Suprapubic skin (tissue), 4 donors: Measurements from ENCODE around the gene STX12. TPM values are rescaled to one million over a fixed set of nuclear protein-coding genes. Genes with fewer than 3 reads are reported as not detected.
A peak's percentile ranks its signal among the peaks of the same experiment; 100 is the strongest.

Experiments used
- DNase-seq, 2 donors: peaks; one replicate each; pipeline ENCODE4 v3.0.0-alpha.2; 2019; ENCODE audit warnings: low spot score in 2 of 2
- H3K27ac ChIP-seq: fragments of 200-600 bp; sonication (generic); one replicate; pipeline ENCODE4 v1.5.1; 2019
- H3K27me3 ChIP-seq: fragments of 200-600 bp; sonication (generic); one replicate; pipeline ENCODE4 v1.5.1; 2019
- H3K36me3 ChIP-seq: fragments of 200-600 bp; sonication (generic); one replicate; pipeline ENCODE4 v1.5.1; 2019
- H3K4me1 ChIP-seq: fragments of 200-600 bp; sonication (generic); one replicate; pipeline ENCODE4 v1.5.1; 2019
- H3K4me3 ChIP-seq: fragments of 200-600 bp; sonication (generic); one replicate; pipeline ENCODE4 v1.5.1; 2019; ENCODE audit warnings: mild to moderate bottlenecking
- H3K9me3 ChIP-seq: fragments of 200-600 bp; sonication (generic); one replicate; pipeline ENCODE4 v1.5.1; 2019
- EP300 ChIP-seq: sonication (generic); formaldehyde crosslinking; IDR thresholded peaks from one replicate; pipeline ENCODE4 v1.6.1; 2017; ENCODE audit warnings: antibody characterized with exemption
- POLR2A ChIP-seq, 2 donors: fragments of 450-650 bp; IDR thresholded peaks; one replicate each; pipeline ENCODE4 v1.6.1; 2017; ENCODE audit warnings: antibody characterized with exemption in 2 of 2, mild to moderate bottlenecking in 2 of 2, moderate library complexity in 2 of 2
- POLR2AphosphoS5 ChIP-seq, 3 donors: sonication (generic); formaldehyde crosslinking; IDR thresholded peaks; one replicate each; pipeline ENCODE4 v1.6.1; 2017; ENCODE audit warnings: antibody characterized with exemption in 3 of 3
- WGBS: methylation state at CpG from one replicate; pipeline ENCODE4 v1.1.5; 2018; 5-methylcytosine and 5-hydroxymethylcytosine counted together
- total RNA-seq, 4 donors: library from RNA; depleted of rRNA; stranded (reverse); fragments of >200 nt; gene quantifications; one replicate each; pipeline ENCODE4 v1.1.0, GENCODE V29; 2016
- TF ChIP-seq, protein P1 (sequence below), 2 donors: fragments of 200-600 bp in 1 of 2; fragments of 450-650 bp in 1 of 2; sonication (generic) in 1 of 2; IDR thresholded peaks; one replicate each; pipeline ENCODE4 v1.5.1; 2016 to 2019; ENCODE audit warnings: antibody characterized with exemption in 2 of 2, mild to moderate bottlenecking in 1 of 2, moderate library complexity in 1 of 2

The STX12 gene
- total RNA-seq, 4 donors from 2014 or later, result 54.8 to 81.5 (median 72.4) TPM

DNA sequence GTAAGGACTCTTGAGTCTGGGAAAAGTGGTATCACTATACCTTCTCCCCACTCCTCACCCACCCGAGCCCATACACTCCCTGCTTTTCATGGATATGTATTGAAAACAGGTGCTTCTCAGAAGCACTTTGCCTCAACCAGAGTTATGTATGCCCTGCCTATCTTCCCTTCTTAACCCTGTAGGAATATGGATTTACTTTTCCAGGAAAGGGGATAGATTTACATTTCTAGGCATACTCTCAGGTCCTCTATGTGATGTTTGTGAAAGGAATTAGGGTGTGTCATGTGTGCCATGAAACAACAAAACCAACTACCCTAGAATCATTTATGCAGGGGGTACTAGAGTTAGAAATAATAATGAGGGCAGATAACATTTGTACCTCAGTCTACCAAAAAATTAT lies 11.0 kb upstream of the STX12 start:
- WGBS, result 89% methylated on average over 1 of the region's 1 CpG
- TF ChIP-seq, protein P1, sequence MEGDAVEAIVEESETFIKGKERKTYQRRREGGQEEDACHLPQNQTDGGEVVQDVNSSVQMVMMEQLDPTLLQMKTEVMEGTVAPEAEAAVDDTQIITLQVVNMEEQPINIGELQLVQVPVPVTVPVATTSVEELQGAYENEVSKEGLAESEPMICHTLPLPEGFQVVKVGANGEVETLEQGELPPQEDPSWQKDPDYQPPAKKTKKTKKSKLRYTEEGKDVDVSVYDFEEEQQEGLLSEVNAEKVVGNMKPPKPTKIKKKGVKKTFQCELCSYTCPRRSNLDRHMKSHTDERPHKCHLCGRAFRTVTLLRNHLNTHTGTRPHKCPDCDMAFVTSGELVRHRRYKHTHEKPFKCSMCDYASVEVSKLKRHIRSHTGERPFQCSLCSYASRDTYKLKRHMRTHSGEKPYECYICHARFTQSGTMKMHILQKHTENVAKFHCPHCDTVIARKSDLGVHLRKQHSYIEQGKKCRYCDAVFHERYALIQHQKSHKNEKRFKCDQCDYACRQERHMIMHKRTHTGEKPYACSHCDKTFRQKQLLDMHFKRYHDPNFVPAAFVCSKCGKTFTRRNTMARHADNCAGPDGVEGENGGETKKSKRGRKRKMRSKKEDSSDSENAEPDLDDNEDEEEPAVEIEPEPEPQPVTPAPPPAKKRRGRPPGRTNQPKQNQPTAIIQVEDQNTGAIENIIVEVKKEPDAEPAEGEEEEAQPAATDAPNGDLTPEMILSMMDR (IDR thresholded peaks at IDR 0.05), result no peak
- TF ChIP-seq POLR2AphosphoS5 (IDR thresholded peaks at IDR 0.05) (no peak), POLR2A (IDR thresholded peaks at IDR 0.05) (no peak), EP300 (no peak)

DNA sequence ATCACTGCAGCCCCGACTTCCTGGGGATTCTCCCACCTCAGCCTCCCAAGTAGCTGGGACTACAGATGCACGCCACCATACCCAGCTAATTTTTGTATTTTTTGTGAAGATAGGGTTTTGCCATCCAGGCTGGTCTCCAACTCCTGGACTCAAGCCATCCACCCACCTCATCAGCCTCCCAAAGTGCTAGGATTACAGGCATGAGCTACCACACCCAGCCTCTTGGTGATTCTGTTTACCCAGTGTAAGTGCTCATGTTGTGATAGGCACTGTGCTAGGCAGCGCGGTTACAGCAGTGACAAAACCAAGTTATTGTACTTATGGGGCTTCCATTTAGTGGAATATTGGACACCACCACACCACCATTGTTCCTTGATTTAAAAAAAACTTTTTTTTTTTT lies 9.7 kb upstream of the STX12 start:
- no peaks in the 10 kb centered on the region for H3K4me1 ChIP-seq
- WGBS, result 92% methylated on average over 4 of the region's 4 CpGs
- no peak for DNase-seq
- no peaks in the 10 kb centered on the region for H3K9me3 ChIP-seq
- H3K4me3 ChIP-seq, result no peak overlapping the region
- no peaks in the 10 kb centered on the region for H3K27me3 ChIP-seq
- peaks cover 42% of the 10 kb centered on the region for H3K36me3 ChIP-seq
- H3K27ac ChIP-seq, result no peak overlapping the region
- TF ChIP-seq POLR2AphosphoS5 (IDR thresholded peaks at IDR 0.05), result no peak
- TF ChIP-seq EP300, result no peak
- no peak for TF ChIP-seq POLR2A (IDR thresholded peaks at IDR 0.05)
- TF ChIP-seq, protein P1 (IDR thresholded peaks at IDR 0.05), result no peak

More for the DNA sequence above, 11.0 kb upstream of the STX12 start:
- Histone ChIP-seq H3K9me3 (no peaks in the 10 kb centered on the region), H3K4me3 (no peak overlapping the region), H3K36me3 (peaks cover 55% of the 10 kb centered on the region), H3K27ac (no peak overlapping the region), H3K4me1 (no peaks in the 10 kb centered on the region), H3K27me3 (no peaks in the 10 kb centered on the region)
- no peak for DNase-seq

DNA sequence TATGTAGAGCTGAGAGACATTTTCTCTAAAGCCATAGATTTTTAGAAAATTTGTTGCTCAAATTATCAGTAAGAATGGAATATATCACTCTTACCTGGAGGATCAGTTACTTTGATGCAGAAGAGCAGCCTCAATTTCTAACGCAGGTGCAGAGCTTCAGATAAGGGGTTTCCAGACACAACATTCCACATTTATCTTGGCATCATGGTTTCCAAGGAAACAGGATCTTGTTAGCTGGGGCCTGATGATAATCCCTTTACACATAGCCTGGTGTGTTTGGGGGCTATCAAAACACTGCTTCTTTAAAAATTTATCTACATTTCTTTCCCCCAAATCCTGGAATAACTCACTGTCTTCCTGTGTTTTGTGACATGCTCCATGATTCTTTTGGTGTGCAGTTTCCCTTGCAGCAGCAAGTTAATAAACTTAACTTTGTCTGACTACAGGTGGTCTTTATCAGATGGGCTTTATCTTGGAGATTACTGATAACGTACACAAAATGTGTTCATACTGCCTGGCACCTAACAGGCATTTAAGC lies 2.7 kb upstream of the STX12 start:
- H3K27me3 ChIP-seq, result no peaks in the 10 kb centered on the region
- H3K4me3 ChIP-seq, result no peak overlapping the region
- H3K4me1 ChIP-seq, result peaks cover 25% of the 10 kb centered on the region
- H3K9me3 ChIP-seq, result no peaks in the 10 kb centered on the region
- no peak for TF ChIP-seq POLR2AphosphoS5 (IDR thresholded peaks at IDR 0.05)
- no peak for TF ChIP-seq POLR2A (IDR thresholded peaks at IDR 0.05)
- TF ChIP-seq, protein P1 (IDR thresholded peaks at IDR 0.05), result no peak
- no peak for TF ChIP-seq EP300
- H3K36me3 ChIP-seq, result no peaks in the 10 kb centered on the region
- H3K27ac ChIP-seq, result no peak overlapping the region
- no peak for DNase-seq
- WGBS, result 76% methylated on average over 2 of the region's 2 CpGs

DNA sequence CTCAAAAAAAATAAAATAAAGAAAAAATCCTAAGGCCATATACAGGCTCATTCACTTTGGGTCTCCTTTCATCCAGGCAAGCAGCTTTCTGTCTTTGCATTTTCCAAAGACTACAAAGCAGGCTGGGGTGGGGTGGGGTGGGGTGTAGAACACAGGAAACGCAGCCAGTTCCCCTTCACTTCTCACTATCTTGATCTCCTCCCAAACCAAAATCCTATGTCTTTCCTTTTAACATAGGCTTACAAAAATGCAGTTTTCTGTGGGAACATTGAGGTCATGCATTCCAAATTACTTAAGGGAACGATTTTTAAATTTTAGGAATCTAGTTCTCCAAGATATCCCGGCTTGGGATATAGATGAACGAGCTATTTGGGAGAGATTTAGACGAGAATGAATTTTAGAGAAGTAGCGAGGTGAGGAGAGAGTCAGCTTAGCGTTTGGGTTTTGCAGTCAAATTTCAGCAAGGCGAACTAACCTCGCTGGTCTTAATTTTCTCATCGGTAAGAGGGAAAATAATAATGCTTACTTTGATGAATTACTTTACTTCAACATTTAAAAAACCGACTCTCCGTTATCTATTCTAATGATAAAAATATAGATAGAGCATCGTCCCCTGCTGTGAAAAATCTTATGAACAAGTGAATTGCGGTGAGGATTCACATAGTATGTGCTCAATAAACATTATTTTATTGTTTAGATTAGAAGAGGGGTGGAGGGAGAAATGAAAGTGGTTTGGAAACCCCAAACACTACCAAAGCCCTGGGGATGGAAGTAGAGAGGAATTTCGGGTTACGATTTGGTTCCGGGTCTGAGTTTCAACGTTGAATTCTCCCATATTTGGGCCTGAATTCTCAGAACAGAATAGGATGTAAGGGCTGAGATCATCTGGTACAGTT lies 735 bp upstream of the STX12 start:
- TF ChIP-seq POLR2AphosphoS5 (IDR thresholded peaks at IDR 0.05) (no peak), EP300 (peak; percentile 19)
- Histone ChIP-seq H3K27me3 (no peaks in the 10 kb centered on the region), H3K36me3 (no peaks in the 10 kb centered on the region), H3K27ac (peak overlapping the region; percentile 94), H3K4me1 (peaks cover 37% of the 10 kb centered on the region), H3K9me3 (no peaks in the 10 kb centered on the region), H3K4me3 (peak overlapping the region; percentile 84)
- 27% methylated on average over 18 of the region's 18 CpGs for WGBS
- DNase-seq, result no peak

DNA sequence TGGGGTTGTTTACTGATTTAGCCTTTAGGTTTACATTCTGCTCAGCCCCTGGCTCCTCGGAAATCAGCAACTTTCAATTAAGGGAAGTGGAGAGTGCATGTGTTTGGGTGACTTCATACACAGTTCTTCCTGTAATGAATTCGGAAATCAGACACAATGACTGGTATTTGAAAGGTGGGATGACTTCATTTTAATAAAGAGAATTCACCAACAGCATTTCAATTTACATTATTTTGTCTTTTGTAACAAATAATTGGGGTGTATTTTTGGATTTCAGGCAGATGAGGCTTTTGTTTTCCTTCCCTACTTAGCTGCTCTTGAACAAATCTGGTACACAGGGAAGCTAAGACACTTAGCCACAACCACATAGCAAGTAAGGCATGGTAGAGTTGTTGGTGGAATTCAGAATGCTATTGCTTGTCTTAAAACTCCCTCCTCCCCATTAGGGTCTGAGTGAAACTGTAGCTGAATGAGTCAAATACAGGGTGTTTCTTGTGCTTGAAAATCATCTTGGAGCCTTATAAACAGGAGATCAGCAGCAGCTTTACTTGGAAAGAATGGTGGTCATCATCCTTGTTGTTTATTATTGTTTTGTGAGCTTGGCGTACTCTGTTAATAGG lies 917 bp downstream of the STX12 start:
- no peak for TF ChIP-seq POLR2AphosphoS5 (IDR thresholded peaks at IDR 0.05)
- TF ChIP-seq, protein P1 (IDR thresholded peaks at IDR 0.05), result no peak
- TF ChIP-seq POLR2A (IDR thresholded peaks at IDR 0.05), result no peak
- no peak for TF ChIP-seq EP300
- no peaks in the 10 kb centered on the region for H3K36me3 ChIP-seq
- 27% methylated on average over 3 of the region's 3 CpGs for WGBS
- H3K9me3 ChIP-seq, result no peaks in the 10 kb centered on the region
- peak overlapping the region; percentile 94 for H3K27ac ChIP-seq
- H3K27me3 ChIP-seq, result no peaks in the 10 kb centered on the region
- H3K4me1 ChIP-seq, result peaks cover 37% of the 10 kb centered on the region
- no peak for DNase-seq
- peak overlapping the region; percentile 84 for H3K4me3 ChIP-seq
